ENCODE measurements around the gene PHOSPHO2. TPM values are rescaled to one million over a fixed set of nuclear protein-coding genes. Genes with fewer than 3 reads are reported as not detected.
"Not testable (repeated sequence)": the region's sequence is repeated elsewhere in the genome, so short reads cannot be mapped to it uniquely, and the experiment has no call there.

The PHOSPHO2 gene
- total RNA-seq, 1 donor from 2014 or later = 3.6 TPM

DNA sequence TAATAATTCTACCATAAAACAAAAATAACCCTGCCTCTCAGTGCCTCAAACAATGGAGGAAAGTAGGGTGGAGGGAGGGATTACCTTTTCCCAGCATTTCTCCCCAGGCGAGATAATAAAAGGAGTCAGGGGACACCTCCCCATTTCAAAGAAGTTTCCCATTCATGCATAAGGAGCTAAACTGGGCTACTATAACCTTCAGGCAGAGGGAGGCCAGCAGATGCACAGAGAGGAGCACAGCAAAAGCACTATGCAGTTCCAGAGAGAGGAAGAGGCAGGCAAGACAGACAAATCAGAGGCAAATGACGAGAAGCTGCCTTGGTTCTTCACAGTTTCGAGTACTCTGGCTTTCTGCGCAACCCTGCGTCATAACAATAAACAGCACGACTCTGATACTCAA lies 17.4 kb upstream of the PHOSPHO2 start:
- intact Hi-C loops (cut with DNase I) = no loop called here
- no peak for DNase-seq (ENCODE audit: missing footprints)
- no peak for ATAC-seq

DNA sequence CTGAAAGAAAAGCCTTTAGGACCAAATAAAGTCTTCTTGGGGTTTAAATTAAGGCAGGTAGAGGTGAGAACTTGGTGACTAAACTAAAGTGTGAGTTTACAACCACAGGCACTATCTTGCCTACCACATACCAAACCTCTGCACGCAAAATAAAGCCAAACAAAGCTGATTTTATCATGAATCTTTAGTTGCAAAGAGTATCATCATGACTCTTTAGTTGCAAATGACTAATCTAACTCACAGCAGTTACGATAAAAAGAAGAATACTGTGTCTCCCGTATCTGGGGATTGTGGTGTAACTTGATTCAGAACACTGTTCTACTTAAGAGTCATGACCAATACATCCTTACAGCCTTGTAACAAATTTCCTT lies 11.2 kb upstream of the PHOSPHO2 start:
- no peak for ATAC-seq
- no peak for DNase-seq (ENCODE audit: missing footprints)
- intact Hi-C loops (cut with DNase I) = no loop called here

DNA sequence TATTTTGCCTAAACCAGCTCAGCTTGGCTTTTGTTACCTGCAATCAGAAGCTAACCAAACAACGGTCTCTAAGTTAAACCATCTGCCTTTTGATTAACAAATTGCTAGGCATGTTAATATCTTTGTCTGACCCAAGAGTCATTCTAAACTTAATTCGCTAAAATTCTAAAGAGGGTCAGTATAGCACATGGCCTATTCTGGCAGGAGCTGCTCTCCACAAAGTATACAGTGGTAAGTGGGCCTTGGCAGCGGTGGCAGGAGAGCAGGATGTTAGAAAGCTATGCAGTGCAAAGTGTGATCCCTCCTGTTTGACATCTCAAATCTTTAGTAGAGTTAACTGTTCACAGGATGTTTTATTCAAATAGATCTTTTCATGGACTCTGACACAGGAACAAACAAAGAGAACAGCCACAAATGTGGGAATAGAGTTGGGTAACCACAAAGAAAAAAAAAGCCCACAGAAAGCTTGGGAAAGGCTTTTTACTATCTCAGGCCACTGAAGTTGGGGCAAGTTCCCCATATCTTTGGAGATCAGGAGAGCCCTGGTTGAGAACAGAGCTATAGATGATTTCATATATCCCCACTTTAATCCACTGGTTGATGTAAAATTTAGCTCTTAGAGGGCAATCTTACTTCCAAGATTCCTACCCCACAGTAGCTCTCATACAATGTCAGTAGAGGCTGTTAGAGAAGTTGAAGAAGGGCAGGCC lies 10.7 kb upstream of the PHOSPHO2 start:
- ATAC-seq (no peak), DNase-seq (ENCODE audit: missing footprints) (no peak)
- intact Hi-C loops (cut with DNase I) = no loop called here

- no peak for ATAC-seq
Observed at GRCh38 chr2:169684135-169684565, 10.1 kb upstream of the PHOSPHO2 start.

GRCh38 chr2:169684712-169685111 lies 9.6 kb upstream of the PHOSPHO2 start:
- DNase-seq (ENCODE audit: missing footprints); intact Hi-C loops (cut with DNase I): not testable (repeated sequence)

More at GRCh38 chr2:169684135-169684565, 10.1 kb upstream of the PHOSPHO2 start:
- intact Hi-C loops (cut with DNase I) = no loop called here
- DNase-seq (ENCODE audit: missing footprints) = no peak

GRCh38 chr2:169686825-169687224 lies 7.4 kb upstream of the PHOSPHO2 start:
- ATAC-seq; DNase-seq (ENCODE audit: missing footprints); intact Hi-C loops (cut with DNase I): not testable (repeated sequence)

More at GRCh38 chr2:169684712-169685111, 9.6 kb upstream of the PHOSPHO2 start:
- not testable (repeated sequence) for ATAC-seq

DNA sequence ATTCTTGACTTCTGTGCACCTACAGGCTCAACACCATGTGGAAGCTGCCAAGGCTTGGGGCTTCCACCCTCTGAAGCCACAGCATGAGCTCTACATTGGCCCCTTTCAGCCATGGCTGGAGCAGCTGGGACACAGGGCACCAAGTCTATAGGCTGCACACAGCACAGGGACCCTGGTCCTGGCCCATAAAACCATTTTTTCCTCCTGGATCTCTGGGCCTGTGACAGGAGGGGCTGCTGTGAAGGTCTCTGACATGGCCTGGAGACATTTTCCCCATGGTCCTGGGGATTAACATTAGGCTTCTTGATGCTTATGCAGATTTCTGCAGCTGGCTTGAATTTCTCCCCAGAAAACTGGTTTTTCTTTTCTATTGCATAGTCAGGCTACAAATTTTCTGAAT lies 6.3 kb upstream of the PHOSPHO2 start:
- DNase-seq (ENCODE audit: missing footprints); ATAC-seq; intact Hi-C loops (cut with DNase I): not testable (repeated sequence)

DNA sequence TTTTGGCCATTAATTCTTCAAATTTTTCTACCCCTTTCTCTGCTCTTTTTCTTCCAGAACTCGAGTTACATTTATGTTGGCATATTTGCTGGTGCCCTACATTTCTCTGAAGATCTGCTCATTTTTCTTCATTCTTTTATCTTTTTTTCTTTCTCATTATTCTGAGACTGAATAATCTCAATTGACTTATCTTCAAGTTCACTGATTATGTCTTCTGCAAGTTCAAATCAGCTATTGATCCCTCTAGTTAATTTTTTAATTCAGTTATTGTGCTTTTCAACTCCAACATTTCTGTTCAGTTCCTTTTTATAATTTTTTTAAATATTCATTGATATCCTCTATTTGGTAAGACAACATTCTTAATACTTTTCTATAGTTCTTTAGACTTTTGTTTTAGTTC lies 3.3 kb upstream of the PHOSPHO2 start:
- DNase-seq (ENCODE audit: missing footprints) (no peak), ATAC-seq (no peak)
- intact Hi-C loops (cut with DNase I) = loop anchor here (5.0 kb wide), 1 partner anchor 109 kb away; the partner anchor contains the start of gene PPIG

GRCh38 chr2:169692718-169693117 lies 1.6 kb upstream of the PHOSPHO2 start:
- no peak for DNase-seq (ENCODE audit: missing footprints)
- ATAC-seq = no peak
- intact Hi-C loops (cut with DNase I) = loop anchor here (5.0 kb wide), 1 partner anchor 110 kb away; the partner anchor contains the start of gene PPIG

DNA sequence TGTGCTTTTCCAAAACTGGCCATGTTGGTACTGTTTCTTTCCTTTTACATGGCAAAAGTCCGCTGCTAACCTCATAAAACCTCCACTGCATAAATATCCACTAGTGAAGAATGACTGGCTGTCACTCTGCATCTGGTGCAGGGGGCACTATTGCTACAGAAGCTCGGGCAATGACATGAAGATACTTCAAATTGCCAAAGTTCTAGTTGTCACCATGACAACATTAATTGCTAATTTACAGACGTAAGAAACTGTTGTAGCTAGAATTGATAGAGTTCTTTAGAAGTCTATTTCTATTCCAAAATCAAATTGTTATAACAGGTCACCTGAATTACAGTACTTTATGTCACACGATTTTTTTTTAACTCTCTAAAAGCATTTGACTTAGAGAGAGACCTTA lies 909 bp upstream of the PHOSPHO2 start:
- intact Hi-C loops (cut with DNase I) = loop anchor here (5.0 kb wide), 1 partner anchor 111 kb away; the partner anchor contains the start of gene PPIG
- DNase-seq (ENCODE audit: missing footprints) = no peak
- ATAC-seq = no peak

DNA sequence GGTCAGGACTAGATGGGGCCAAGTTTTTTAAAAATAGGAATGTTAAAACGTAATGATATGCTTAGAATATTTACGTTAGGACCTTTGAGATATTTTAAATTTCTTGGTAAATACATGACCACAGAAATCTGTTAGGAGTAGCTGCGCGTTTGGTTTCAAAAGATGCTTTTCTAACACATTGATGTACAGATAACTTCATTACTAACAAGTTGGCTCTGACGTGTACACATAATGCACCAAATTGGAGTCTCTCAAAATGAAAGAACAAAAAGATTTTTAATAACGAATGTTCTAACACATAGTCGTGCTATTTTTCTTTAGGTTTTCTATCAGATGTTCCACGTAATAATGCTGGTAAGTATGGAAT lies 608 bp downstream of the PHOSPHO2 start:
- DNase-seq (ENCODE audit: missing footprints) = no peak
- no peak for ATAC-seq
- intact Hi-C loops (cut with DNase I) = loop anchor here (2.0 to 5.0 kb wide), 2 partner anchors 40 to 113 kb away; partner anchors contain the start of gene PPIG

DNA sequence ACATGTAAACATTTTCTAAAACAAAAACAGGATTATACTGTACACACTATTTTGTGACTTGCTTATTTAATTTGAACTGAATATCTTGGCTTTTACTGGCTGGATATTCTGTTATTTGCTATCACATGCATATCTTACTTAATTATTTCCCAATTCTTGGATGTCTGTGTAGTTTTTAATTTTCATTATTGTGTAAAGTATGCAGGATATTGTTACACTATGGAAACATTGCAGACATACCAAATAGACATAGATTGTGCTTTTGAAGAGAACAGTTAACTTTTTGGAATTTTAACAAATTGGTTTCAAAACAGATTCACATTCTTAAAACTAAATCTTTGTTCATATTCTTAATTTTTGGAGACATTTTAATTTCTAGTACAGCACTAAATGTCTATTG lies 2.1 kb downstream of the PHOSPHO2 start:
- intact Hi-C loops (cut with DNase I) = no loop called here

GRCh38 chr2:169699173-169699572 lies 4.9 kb downstream of the PHOSPHO2 start:
- intact Hi-C loops (cut with DNase I); ATAC-seq; DNase-seq (ENCODE audit: missing footprints): not testable (repeated sequence)

More for the DNA sequence above, 2.1 kb downstream of the PHOSPHO2 start:
- ATAC-seq (no peak), DNase-seq (ENCODE audit: missing footprints) (no peak)

GRCh38 chr2:169702996-169703395 lies 8.7 kb downstream of the PHOSPHO2 start:
- peak; percentile 67 for ATAC-seq
- intact Hi-C loops (cut with DNase I) = no loop called here
- no peak for DNase-seq (ENCODE audit: missing footprints)

- ATAC-seq (peak; percentile 4), DNase-seq (ENCODE audit: missing footprints) (no peak)
- intact Hi-C loops (cut with DNase I) = no loop called here
Observed at GRCh38 chr2:169704160-169704708, 10.0 kb downstream of the PHOSPHO2 start.

DNA sequence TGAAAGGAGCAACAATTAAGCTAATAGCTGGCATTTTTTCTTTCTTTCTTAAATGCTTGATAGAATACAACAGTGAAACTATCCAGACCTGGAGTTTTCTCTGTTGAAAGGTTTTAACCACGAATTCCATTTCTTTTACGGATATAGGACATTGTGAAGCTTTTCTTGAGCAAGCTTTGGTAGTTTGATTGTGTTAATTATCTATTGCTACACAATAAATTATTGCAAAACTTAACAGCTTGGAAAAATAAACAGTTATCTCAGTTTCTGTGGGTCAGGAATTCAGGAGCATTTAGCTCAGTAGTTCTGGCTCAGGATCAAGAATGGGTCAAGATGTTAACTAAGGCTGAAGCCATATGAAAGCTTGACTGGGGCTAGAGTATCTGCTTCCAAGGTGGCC lies 11.7 kb downstream of the PHOSPHO2 start:
- DNase-seq (ENCODE audit: missing footprints) (no peak), ATAC-seq (no peak)
- intact Hi-C loops (cut with DNase I) = no loop called here

GRCh38 chr2:169707626-169708025 lies 13.4 kb downstream of the PHOSPHO2 start:
- intact Hi-C loops (cut with DNase I) = no loop called here
- ATAC-seq (no peak), DNase-seq (ENCODE audit: missing footprints) (no peak)

DNA sequence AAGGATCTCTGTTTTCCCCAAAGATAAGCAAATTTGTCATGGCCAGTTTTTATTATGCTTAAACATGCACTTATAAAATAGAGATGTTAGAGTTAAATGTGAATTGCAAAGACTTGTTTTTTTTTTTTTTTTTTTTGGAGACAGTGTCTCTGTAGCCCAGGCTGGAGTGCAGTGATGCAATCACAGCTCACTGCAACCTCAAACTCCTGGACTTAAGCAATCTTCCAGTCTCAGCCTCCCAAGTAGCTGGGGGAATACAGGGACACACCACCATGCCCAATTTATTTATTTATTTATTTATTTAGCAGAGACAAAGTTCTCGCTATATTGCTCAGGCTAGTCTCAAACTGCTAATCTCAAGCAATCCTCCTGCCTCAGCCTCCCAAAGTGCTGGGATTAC lies 15.1 kb downstream of the PHOSPHO2 start:
- no peak for ATAC-seq
- no peak for DNase-seq (ENCODE audit: missing footprints)
- intact Hi-C loops (cut with DNase I) = no loop called here

- intact Hi-C loops (cut with DNase I) = no loop called here
- ATAC-seq = no peak
- no peak for DNase-seq (ENCODE audit: missing footprints)
Observed at GRCh38 chr2:169709981-169710380, 15.7 kb downstream of the PHOSPHO2 start.
